Measurements from ENCODE around the gene MPEG1.

DNA sequence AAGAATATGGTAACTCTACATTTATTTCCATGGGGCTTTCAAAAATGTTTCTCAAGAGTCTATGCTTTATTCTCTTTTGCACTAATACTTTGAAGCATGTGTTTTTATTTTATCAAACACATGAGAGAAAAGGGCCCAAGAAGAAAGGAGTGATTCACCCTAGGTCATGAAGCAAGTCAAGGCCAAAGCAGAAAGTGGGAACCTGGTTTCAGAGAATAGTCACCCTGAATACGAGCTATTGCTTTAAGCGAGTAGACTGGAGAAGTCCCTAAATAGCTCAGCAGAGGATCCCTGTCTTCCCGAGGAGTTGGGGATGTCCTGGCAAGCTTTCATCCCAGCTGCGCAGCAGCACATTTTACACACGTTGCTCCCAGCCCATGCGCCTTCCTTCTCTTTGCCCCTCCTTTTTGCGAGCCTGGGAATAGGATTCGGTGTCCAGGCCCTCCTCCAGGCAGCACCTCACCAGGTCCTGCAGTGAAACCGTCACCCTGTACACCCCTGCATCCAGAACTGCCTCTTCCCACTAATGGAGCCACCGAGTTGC lies 19.1 kb downstream of the MPEG1 start:
- TF ChIP-seq, protein P1, sequence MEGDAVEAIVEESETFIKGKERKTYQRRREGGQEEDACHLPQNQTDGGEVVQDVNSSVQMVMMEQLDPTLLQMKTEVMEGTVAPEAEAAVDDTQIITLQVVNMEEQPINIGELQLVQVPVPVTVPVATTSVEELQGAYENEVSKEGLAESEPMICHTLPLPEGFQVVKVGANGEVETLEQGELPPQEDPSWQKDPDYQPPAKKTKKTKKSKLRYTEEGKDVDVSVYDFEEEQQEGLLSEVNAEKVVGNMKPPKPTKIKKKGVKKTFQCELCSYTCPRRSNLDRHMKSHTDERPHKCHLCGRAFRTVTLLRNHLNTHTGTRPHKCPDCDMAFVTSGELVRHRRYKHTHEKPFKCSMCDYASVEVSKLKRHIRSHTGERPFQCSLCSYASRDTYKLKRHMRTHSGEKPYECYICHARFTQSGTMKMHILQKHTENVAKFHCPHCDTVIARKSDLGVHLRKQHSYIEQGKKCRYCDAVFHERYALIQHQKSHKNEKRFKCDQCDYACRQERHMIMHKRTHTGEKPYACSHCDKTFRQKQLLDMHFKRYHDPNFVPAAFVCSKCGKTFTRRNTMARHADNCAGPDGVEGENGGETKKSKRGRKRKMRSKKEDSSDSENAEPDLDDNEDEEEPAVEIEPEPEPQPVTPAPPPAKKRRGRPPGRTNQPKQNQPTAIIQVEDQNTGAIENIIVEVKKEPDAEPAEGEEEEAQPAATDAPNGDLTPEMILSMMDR (IDR thresholded peaks at IDR 0.05; ENCODE audit: low read depth, low read length, poor library complexity, severe bottlenecking), result no peak
- TF ChIP-seq EZH2phosphoT487 (IDR thresholded peaks at IDR 0.05; ENCODE audit: borderline replicate concordance, low read length), result no peak

Measured in DOHH2 (cell line).